Measurements from ENCODE around the gene ZDHHC7. TPM values are rescaled to one million over a fixed set of nuclear protein-coding genes. Genes with fewer than 3 reads are reported as not detected.

Gene ZDHHC7
- total RNA-seq, 2 experiments from 2014 or later, result 22.5 to 24.3 TPM

- intact Hi-C loops (cut with micrococcal nuclease; ENCODE audit: unreplicated experiment), result loop anchor here (1.0 to 10.0 kb wide), 5 partner anchors 45 to 348 kb away; no protein-coding TSS in a partner anchor
Measured at GRCh38 chr16:84970447-84971127, 40.7 kb downstream of the ZDHHC7 start.

GRCh38 chr16:84967828-84968227 lies 43.5 kb downstream of the ZDHHC7 start:
- Histone ChIP-seq H3K9me3 (ENCODE audit: low read length) (no peaks in the 10 kb centered on the region), H3K4me3 (ENCODE audit: low read depth, low read length, poor library complexity, severe bottlenecking) (no peak overlapping the region), H3K79me2 (ENCODE audit: insufficient read depth, low read depth, low read length) (no peaks in the 10 kb centered on the region), H2AFZ (ENCODE audit: low read length) (no peak overlapping the region), H3K4me1 (ENCODE audit: insufficient read depth, low read length, poor library complexity, severe bottlenecking) (no peaks in the 10 kb centered on the region), H3K4me2 (ENCODE audit: low read length) (no peak overlapping the region), H4K20me1 (ENCODE audit: insufficient read depth, low read length) (no peaks in the 10 kb centered on the region), H3K9me2 (ENCODE audit: insufficient read depth, low read length) (no peaks in the 10 kb centered on the region), H3K36me3 (ENCODE audit: insufficient read depth, low read length) (no peaks in the 10 kb centered on the region), H3K27ac (ENCODE audit: low read depth, low read length, poor library complexity, severe bottlenecking) (no peak overlapping the region)
- POLR2A ChIA-PET, result interaction anchor here (0.5 to 1.3 kb wide), 2 partner anchors 43 to 93 kb away, joined by 3 to 6 read pairs; no protein-coding TSS in a partner anchor
- intact Hi-C loops (cut with micrococcal nuclease; ENCODE audit: unreplicated experiment), result no loop called here
- no peak for DNase-seq (ENCODE audit: low spot score)
- CTCF ChIA-PET (ENCODE audit: unreplicated experiment), result no interaction called here
- no peak for TF ChIP-seq EZH2phosphoT487 (IDR thresholded peaks at IDR 0.05; ENCODE audit: borderline replicate concordance, low read depth, low read length)
- no TSS peak for BruUV-seq (replicated peaks)

More at GRCh38 chr16:84970447-84971127, 40.7 kb downstream of the ZDHHC7 start:
- Histone ChIP-seq H3K4me3 (ENCODE audit: low read depth, low read length, poor library complexity, severe bottlenecking) (no peak overlapping the region), H3K27ac (ENCODE audit: low read depth, low read length, poor library complexity, severe bottlenecking) (no peak overlapping the region), H3K36me3 (ENCODE audit: insufficient read depth, low read length) (peaks cover 19% of the 10 kb centered on the region; the same call in 1 of the 2 replicates), H4K20me1 (ENCODE audit: insufficient read depth, low read length) (no peaks in the 10 kb centered on the region), H3K4me2 (ENCODE audit: low read length) (no peak overlapping the region), H3K9me2 (ENCODE audit: insufficient read depth, low read length) (no peaks in the 10 kb centered on the region), H2AFZ (ENCODE audit: low read length) (no peak overlapping the region), H3K79me2 (ENCODE audit: insufficient read depth, low read depth, low read length) (no peaks in the 10 kb centered on the region), H3K9me3 (ENCODE audit: low read length) (no peaks in the 10 kb centered on the region), H3K4me1 (ENCODE audit: insufficient read depth, low read length, poor library complexity, severe bottlenecking) (no peaks in the 10 kb centered on the region)
- POLR2A ChIA-PET, result interaction anchor here (0.9 kb wide), 1 partner anchor 179 kb away, joined by 3 read pairs; no protein-coding TSS in a partner anchor
- TF ChIP-seq EZH2phosphoT487 (IDR thresholded peaks at IDR 0.05; ENCODE audit: borderline replicate concordance, low read depth, low read length), result no peak
- TF ChIP-seq CTCF (conservative IDR thresholded peaks at IDR 0.05; ENCODE audit: low read length), result peak; percentile 96
- CTCF ChIA-PET (ENCODE audit: unreplicated experiment), result interaction anchor here (0.5 kb wide), 1 partner anchor 130 kb away, joined by 3 read pairs; no protein-coding TSS in a partner anchor
- no TSS peak for BruUV-seq (replicated peaks)
- DNase-seq (ENCODE audit: low spot score), result peak; percentile 82

- H3K36me3 ChIP-seq (ENCODE audit: insufficient read depth, low read length), result no peaks in the 10 kb centered on the region
- TF ChIP-seq CTCF (conservative IDR thresholded peaks at IDR 0.05; ENCODE audit: low read length) (no peak), EZH2phosphoT487 (IDR thresholded peaks at IDR 0.05; ENCODE audit: borderline replicate concordance, low read depth, low read length) (no peak)
- no peaks in the 10 kb centered on the region for H4K20me1 ChIP-seq (ENCODE audit: insufficient read depth, low read length)
- POLR2A ChIA-PET, result no interaction called here
- H3K9me3 ChIP-seq (ENCODE audit: low read length), result no peaks in the 10 kb centered on the region
- H3K9me2 ChIP-seq (ENCODE audit: insufficient read depth, low read length), result no peaks in the 10 kb centered on the region
- no peak overlapping the region for H2AFZ ChIP-seq (ENCODE audit: low read length)
- CTCF ChIA-PET (ENCODE audit: unreplicated experiment), result no interaction called here
- no peak for DNase-seq (ENCODE audit: low spot score)
- intact Hi-C loops (cut with micrococcal nuclease; ENCODE audit: unreplicated experiment), result no loop called here
- BruUV-seq (replicated peaks), result no TSS peak
- no peak overlapping the region for H3K4me3 ChIP-seq (ENCODE audit: low read depth, low read length, poor library complexity, severe bottlenecking)
- no peaks in the 10 kb centered on the region for H3K4me1 ChIP-seq (ENCODE audit: insufficient read depth, low read length, poor library complexity, severe bottlenecking)
- no peaks in the 10 kb centered on the region for H3K79me2 ChIP-seq (ENCODE audit: insufficient read depth, low read depth, low read length)
- H3K27ac ChIP-seq (ENCODE audit: low read depth, low read length, poor library complexity, severe bottlenecking), result no peak overlapping the region
- no peak overlapping the region for H3K4me2 ChIP-seq (ENCODE audit: low read length)
Measured at GRCh38 chr16:84965428-84966415, 45.6 kb downstream of the ZDHHC7 start.
